ENCODE data around the gene CELA2A.
"Not testable (repeated sequence)": the region's sequence is repeated elsewhere in the genome, so short reads cannot be mapped to it uniquely, and the experiment has no call there.

CELA2A gene

GRCh38 chr1:15425521-15425920 is 31.0 kb upstream of the CELA2A start:
- DNase-seq = no peak

GRCh38 chr1:15425958-15426357 is 30.6 kb upstream of the CELA2A start:
- no peak for DNase-seq

DNA sequence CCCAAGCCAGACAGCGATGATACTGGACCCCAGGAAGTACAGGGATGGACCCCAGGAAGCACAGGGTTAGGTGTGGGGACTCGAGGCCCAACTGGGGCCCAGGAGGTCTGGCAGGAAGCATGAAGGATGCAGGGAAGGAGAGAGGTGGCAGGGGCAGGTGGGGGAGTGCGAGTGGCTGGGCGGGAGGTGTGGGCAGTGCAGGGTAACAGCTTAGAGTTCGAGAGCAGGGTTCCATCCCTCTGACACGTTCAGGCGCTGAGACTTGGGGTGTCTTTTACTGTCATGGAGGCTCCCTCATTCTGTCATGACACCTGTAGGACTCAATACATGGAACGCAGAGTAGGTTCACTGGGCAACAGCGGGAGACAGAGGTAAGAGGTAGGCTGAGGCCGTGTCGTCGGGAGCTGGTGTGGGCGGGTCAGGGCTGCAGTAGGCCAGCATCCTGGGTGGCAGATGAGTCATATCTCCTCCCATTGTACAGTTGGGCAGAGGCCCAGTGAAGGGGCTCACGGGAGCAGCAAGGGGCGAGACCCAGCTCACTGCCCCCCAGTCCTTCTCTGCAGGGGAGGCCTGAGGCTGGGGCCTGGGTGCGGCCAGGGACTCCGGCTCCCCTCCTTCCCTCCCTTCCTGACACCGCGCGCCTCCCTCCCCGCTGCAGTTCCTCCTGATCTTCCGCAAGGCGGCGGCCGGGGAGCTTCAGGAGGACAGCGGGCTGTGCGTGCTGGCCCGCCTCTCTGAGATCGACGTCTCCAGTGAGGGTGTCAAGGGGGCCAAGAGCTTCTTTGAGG is 29.8 kb upstream of the CELA2A start:
- DNase-seq = no peak

DNA sequence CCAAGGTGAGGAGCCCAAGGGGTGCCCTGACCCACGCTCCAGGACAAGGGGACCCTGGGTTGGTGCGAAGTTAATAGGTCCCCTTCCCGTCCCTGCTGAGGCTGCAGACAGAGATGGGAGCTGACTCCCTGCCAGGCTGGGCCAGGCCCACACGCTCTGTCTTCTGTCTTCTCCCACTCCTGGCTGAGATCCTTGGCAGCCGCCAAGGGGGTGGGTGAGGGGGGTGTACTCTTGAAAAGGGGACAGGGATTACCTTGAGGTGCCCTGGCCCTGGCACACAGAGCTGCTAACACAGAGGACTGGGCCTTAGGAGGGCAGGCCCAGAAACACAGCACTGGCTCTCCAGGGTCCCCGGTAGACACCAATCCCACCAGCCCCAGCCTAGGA is 29.3 kb upstream of the CELA2A start:
- no peak for DNase-seq

GRCh38 chr1:15428252-15428651 is 28.3 kb upstream of the CELA2A start:
- not testable (repeated sequence) for DNase-seq

DNA sequence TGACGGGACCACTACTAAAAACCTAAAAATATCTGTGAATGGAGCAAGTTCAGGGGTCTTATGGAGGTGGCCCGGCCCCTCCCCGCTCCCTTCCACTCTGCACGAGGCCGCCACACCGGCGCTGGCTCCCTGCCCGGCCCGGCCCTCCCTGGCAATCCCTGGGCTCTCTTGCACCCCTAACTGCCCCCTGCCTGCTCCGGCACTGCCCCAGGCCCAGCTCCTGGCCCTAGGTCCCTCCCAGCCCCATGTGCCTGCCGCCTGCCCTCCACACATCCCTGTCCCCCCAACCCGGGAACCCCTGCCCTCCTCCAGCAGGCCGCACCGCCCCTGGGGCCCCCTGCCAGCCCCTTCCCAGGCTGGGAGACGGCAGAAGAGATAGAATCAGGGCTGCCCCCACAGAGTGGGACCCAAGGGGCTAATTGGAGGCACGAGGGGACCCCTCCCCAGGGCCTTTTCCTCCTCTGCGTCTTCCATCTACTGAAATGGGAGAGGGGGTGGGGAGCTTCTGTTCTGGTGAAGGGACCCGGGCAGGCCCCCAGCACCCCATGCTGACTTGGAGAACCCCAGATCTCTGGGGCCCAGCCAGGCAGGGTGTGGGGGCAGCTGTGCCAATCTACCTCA is 27.6 kb upstream of the CELA2A start:
- DNase-seq = no peak

- DNase-seq = no peak
Measured at GRCh38 chr1:15429701-15430149, 26.8 kb upstream of the CELA2A start.

DNA sequence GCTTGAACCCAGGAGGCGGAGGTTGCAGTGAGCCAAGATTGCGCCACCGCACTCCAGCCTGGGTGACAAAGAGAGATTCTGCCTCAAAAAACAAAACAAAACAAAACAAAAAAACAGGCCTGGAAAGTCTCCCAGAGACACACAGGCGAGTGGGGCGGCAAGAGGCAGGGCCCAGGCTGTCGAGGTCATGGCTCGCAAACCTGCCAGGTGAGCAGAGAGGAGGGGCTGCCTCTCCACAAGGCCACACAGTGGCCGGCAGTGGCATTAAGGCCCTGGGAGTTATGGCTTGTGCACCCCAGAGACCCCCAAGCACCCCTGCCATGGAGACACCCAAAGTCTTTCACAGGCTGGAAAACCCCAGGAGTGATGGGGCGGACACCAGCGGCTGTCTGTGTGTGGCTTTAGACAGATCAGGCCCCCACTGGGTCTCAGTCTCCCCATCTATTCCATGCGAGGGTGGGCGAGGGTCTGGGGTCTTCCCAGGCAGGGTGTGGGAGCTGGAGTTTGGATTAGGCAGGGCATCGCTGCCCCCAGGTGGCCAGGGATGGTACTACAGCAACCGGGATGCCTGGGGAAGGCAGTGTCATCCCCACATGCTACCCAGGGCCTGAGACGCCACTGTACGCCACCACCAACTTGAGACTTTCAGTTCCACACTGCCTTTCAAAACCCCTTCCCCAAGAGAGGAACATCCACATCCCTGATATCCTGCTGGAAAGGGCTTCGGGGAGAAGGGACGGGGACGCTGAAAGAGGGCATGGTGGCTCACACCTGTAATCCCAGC is 25.6 kb upstream of the CELA2A start:
- DNase-seq = no peak

DNA sequence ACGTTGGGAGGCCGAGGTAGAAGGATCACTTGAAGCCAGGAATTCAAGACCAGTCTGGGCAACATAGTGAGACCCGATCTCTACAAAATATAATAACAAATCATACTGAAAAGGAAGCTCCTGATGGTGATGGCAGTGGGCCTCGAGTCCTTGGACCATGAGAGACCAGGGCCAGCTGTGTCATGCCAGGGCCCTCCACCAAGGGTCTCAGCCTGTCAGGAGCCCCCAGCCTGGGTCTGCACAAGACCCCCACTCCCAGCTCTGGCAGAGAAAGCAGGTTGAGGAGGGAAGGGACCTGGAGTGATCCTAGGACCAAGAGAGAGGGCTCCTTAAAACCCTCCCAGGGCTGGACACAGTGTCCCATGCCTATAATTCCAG is 25.0 kb upstream of the CELA2A start:
- no peak for DNase-seq

- no peak for DNase-seq
Measured at GRCh38 chr1:15432324-15432723, 24.2 kb upstream of the CELA2A start.

GRCh38 chr1:15433471-15433870 is 23.1 kb upstream of the CELA2A start:
- no peak for DNase-seq

GRCh38 chr1:15434739-15435138 is 21.8 kb upstream of the CELA2A start:
- not testable (repeated sequence) for DNase-seq

DNA sequence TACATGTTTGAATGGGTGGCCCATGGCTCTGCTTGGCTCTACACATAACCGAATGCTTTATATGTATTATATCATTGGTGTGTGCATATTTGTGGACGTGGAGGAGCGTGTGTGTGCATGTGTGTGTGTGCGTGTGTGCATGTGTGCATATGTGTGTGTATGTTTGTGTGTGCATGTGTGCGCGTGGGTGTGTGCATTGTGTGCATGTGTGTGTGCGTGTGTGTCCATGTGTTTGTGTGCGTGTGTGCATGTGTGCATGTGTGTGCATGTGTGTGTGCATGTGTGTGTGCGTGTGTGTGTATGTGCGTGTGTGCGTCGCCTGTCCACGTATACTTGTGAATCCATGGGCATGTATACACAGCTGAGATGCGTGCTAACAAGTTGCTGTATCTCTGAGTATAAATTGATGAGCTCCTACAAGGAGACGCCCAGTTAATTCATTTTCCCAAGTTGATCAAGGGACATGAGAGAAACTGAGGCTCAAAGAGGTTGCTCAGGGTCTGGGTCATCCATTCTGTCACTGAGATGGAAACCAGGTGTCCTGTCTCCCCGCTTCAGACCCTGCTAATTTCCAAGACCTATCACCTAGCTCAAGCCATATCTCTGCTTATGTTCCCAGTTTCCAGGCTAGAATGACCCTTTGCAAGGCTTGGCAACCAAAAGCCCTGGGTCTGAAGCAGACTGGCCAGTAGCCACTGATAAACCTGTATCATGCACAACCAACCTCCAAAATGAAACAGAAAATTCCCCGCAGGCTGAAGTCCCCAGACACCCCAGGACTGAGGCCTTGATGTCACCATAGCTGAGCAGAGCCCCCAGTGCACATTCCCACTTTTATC is 21.1 kb upstream of the CELA2A start:
- DNase-seq = no peak

GRCh38 chr1:15436881-15437442 is 19.6 kb upstream of the CELA2A start:
- no peak for DNase-seq

DNA sequence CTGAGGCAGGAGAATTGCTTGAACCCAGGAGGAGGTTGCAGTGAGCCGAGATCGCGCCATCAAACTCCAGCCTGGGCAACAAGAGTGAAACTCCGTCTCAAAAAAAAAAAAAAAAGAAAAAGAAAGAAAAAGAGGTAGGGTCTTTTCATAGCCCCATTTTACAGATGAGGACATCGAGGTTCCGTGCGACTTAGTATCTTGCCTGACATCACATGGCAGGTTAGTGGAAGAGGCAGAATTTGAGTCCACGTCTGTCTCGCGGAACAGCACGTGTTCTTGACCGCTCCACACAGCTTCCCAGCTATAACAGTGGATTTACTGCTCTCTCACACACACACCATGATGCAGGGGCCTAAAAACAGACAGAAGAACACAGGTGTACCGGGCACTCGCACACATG is 17.2 kb upstream of the CELA2A start:
- no peak for DNase-seq

- no peak for DNase-seq
Measured at GRCh38 chr1:15440357-15440756, 16.2 kb upstream of the CELA2A start.

DNA sequence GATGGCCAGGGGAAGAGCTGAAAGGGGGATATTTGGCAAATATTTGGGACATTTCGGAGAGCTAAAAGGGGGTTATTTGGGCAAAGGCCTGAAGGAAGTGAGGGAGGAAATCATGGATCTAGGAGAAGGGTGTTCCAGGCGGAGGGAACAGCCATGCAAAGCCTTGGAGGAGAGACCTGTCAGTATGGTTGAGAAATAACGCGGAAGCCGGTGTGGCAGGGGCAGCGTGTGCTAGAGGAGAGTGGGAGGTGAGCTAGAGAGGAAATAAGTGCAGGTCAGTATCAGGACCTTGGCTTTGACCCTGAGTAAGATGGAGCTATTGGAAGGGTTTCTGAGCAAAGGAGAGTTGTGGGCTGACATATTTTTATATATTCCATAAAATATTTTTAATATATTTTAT is 15.3 kb upstream of the CELA2A start:
- DNase-seq = no peak

DNA sequence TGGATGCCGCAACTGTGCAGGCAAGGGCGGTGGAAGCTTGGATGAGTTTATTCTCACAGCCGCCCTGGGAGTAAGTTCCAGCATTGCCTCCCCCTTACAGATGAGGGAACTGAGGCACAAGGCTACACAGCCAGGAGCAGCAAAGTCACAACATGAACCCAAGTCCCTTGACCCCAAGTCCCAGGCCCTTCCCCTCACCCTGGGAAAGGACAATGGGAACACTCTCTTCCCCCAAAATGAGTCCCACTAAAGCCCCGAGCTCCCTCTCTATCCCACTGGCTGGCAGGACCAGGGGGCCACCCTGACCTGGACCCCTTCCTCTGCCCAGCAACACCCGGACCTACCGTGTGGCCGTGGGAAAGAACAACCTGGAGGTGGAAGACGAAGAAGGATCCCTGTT is 14.4 kb upstream of the CELA2A start:
- no peak for DNase-seq

DNA sequence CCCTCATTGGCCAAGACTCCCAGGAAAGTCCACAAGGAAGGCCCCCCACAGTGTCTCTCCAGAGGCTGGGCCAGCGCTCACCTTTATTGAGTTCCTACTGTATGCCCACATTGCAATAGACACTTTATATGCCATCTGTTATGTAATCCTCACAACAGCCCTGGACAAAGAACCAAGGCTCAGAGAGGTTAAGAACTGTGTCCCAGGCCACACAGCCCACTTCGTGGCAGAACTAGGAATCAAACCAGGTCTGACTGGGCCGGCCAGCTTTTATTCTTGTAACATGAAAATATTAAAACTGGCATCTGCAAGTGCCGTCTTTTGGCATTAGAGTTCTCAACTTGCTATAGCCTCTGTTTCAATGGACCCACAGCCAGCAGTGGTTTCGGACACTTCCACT is 13.8 kb upstream of the CELA2A start:
- DNase-seq = no peak

DNA sequence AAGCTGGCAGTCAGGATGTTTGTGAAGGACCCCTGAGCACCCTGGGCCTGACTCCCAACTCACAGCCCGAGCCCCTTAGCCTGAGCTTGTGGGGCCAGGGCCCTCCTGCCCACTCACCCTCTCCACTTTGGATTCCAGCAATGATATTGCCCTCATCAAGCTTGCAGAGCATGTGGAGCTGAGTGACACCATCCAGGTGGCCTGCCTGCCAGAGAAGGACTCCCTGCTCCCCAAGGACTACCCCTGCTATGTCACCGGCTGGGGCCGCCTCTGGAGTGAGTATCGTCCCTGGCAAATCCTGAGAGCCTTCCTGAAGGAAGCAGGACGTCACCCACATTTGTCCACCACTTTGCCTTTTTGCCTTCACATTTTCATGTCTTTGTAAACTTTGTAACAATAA is 13.3 kb upstream of the CELA2A start:
- no peak for DNase-seq

DNA sequence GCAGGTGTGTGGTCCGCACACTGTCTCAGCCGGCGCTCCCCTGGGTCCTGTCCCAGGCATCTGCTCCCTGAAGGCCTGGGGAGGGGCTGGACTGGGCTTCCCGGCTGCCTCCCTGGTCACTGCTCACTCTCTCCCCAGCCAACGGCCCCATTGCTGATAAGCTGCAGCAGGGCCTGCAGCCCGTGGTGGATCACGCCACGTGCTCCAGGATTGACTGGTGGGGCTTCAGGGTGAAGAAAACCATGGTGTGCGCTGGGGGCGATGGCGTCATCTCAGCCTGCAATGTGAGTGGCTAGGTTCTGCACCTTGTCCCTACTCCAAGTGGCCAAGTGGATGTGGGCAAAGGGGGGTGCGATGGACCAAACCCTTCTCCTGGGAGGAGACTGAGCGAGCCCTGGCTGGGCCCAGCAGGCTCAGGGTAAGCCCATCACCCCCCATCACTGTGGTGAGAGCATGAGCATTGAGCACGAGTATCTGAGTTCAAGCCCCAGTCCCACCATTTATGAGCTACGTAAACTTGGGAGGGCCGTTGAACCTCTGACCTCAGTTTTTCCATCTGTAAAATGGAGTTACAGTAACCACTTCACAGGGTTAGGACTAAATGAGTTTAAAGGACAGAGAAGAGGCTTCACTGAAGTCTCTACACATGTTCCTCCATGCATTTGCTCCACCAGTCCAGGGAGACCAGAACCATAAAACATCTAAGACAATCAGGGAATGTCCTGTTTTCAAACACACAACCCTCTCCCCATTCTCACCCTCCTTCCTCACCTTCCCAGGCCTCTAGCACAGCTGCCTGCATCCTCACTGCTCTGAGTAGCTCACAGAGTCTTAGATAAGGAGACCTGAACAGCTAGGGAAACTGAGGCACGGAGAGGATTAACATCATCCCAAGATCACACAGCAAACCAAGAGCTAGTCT is 11.8 kb upstream of the CELA2A start:
- no peak for DNase-seq
